AG04450 (cell line): ENCODE data around the gene MCAT. TPM values are rescaled to one million over a fixed set of nuclear protein-coding genes. Genes with fewer than 3 reads are reported as not detected.

Source experiments
- CTCF ChIA-PET: fragments of 300-600, 350-600 bp; formaldehyde crosslinking; extraction: SDS; loops from one replicate; lab custom pipeline; 2022; ENCODE audit warnings: antibody characterized with exemption, inconsistent platforms; lab: Charles Lee
- POLR2A ChIA-PET: fragments of 350-600 bp; formaldehyde crosslinking; extraction: SDS; loops from one replicate; lab custom pipeline; 2021; ENCODE audit warnings: antibody characterized with exemption, inconsistent platforms; lab: Yijun Ruan, JAX
- DNase-seq: peaks from one replicate; pipeline ENCODE4 v3.0.0-alpha.2; 2011; ENCODE audit warnings: low read depth, low spot score
- H3K27ac ChIP-seq: one replicate; pipeline ENCODE4 v1.5.1; 2012; ENCODE audit warnings: low read depth, low read length, control low read depth
- H3K27me3 ChIP-seq: one replicate; pipeline ENCODE4 v1.6.0; 2012; ENCODE audit warnings: low read length; ENCODE audit not compliant: control insufficient read depth, insufficient read depth
- H3K4me3 ChIP-seq: 2 replicates; pipeline ENCODE4 v1.5.1; 2011; ENCODE audit warnings: mild to moderate bottlenecking, low read depth, low read length, control low read depth
- H3K9me3 ChIP-seq: 2 replicates; pipeline ENCODE4 v1.5.1; 2012; ENCODE audit warnings: low read length; ENCODE audit not compliant: control insufficient read depth, insufficient read depth
- CTCF ChIP-seq: IDR thresholded peaks from 2 replicates; pipeline ENCODE4 v1.5.1; 2011; ENCODE audit warnings: low read depth, low read length, control low read depth, inconsistent platforms
- polyA plus RNA-seq: library from polyadenylated mRNA; depleted of rRNA; stranded (reverse); fragments of >200 nt; gene quantifications from 2 replicates; pipeline ENCODE4 v1.2.3, GENCODE V29; 2011

MCAT gene
- polyA plus RNA-seq, 1 experiment = 10.5 TPM

DNA sequence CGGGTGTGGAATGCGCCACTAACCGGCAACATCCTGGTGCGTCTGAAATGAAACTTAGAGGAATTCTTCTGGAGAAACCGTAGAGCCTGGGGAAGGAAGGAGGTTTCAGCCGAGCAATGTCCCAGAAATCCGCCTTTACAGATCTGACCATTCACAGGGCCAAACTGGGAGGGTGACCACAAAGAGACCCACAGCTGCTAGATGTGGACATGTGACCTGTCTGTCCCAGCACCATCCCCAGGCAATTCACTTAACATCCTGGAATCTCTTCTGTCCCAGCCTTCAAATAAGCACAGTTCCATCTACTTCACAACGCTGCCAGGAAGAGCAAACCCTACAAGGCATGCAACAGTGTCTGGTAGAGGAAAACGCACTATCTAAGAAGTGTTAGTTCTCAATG lies 9.8 kb downstream of the MCAT start:
- no peak for DNase-seq
- CTCF ChIA-PET = no interaction called here
- Histone ChIP-seq H3K9me3 (no peaks in the 10 kb centered on the region), H3K4me3 (no peak overlapping the region), H3K27me3 (no peaks in the 10 kb centered on the region), H3K27ac (no peak overlapping the region)
- POLR2A ChIA-PET = no interaction called here
- no peak for TF ChIP-seq CTCF

DNA sequence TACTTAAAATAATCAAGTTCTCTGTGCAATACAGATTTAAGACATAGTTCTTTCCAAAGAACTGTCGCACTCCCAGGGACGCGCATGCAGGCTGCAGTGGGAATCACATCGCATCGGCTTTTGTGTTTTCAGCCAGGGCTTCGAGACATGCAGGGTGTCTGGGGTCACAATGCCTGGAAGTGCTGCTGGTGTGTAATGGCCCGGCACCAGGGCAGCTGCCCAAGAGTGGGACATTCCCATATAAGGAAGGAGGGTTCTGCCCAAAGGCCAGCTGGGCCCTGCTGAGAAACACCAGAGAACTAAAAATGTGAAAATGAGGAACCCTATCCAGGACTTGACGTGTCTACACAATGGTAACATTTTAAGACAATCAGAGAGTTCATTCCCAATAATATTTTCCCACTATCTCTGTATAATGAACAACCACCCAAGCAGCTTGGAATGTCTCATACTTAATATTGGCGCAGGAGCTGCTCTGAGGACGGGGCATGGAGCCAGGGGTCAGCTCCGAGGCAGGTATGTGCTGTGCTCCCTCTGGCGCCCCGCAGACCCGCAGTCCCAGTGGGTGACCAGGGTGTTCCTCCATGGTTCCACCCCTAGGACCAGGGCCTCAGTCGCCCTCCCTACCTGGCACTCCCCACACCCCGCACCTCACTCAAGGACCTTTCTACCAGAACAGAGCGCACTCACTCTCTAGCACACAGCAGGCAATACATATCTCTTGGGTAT lies 11.3 kb downstream of the MCAT start:
- CTCF ChIA-PET = no interaction called here
- Histone ChIP-seq H3K27me3 (no peaks in the 10 kb centered on the region), H3K4me3 (no peak overlapping the region), H3K9me3 (no peaks in the 10 kb centered on the region), H3K27ac (no peak overlapping the region)
- TF ChIP-seq CTCF = no peak
- DNase-seq = no peak
- POLR2A ChIA-PET = no interaction called here

- H3K27me3 ChIP-seq = no peaks in the 10 kb centered on the region
- H3K9me3 ChIP-seq = no peaks in the 10 kb centered on the region
- ChIA-PET CTCF (no interaction called here), POLR2A (no interaction called here)
- TF ChIP-seq CTCF = no peak
- no peak overlapping the region for H3K4me3 ChIP-seq
- no peak overlapping the region for H3K27ac ChIP-seq
- no peak for DNase-seq
Measured at GRCh38 chr22:43129426-43130425, 13.5 kb downstream of the MCAT start.

DNA sequence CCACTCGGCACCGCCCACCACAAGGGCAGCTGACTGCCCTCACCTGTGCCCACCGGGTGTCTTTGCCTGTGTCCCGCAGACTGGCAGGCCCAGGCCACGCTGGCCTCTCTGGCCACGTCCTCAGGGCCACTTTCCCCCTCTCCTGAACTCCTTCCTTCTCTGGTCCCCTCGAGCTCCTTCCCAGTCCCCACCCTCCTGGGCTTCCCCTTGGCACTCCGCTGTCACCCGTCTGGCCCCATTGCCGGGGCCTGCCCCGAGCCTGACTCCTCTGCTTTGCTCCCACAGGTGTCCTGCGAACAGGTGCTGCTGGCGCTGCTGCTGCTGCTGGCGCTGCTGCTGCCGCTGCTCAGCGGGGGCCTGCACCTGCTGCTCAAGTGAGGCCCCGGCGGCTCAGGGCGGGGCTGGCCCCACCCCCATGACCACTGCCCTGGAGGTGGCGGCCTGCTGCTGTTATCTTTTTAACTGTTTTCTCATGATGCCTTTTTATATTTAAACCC lies 14.2 kb downstream of the MCAT start:
- H3K27ac ChIP-seq = no peak overlapping the region
- no peaks in the 10 kb centered on the region for H3K9me3 ChIP-seq
- no peak overlapping the region for H3K4me3 ChIP-seq
- no peak for DNase-seq
- TF ChIP-seq CTCF = no peak
- ChIA-PET POLR2A (no interaction called here), CTCF (interaction anchor here (0.6 kb wide), 1 partner anchor 348 kb away, joined by 3 read pairs; no protein-coding TSS in a partner anchor)
- H3K27me3 ChIP-seq = no peaks in the 10 kb centered on the region
